IPS DF 6.9 (cell line): ENCODE data around the gene ZC3H6.
"Not testable (repeated sequence)": the region's sequence is repeated elsewhere in the genome, so short reads cannot be mapped to it uniquely, and the experiment has no call there.

Experiments
- DNase-seq: peaks from one replicate; pipeline ENCODE4 v3.0.0-alpha.2; 2013; ENCODE audit warnings: low read depth, low spot score
- H3K27ac ChIP-seq: one replicate; pipeline ENCODE4 v1.5.1; 2013; ENCODE audit warnings: low read length, control low read depth
- H3K27me3 ChIP-seq: 2 replicates; pipeline ENCODE4 v1.6.1; 2013; ENCODE audit warnings: mild to moderate bottlenecking, low read length; ENCODE audit not compliant: control insufficient read depth, insufficient read depth
- H3K36me3 ChIP-seq: 2 replicates; pipeline ENCODE4 v1.6.1; 2013; ENCODE audit warnings: low read length; ENCODE audit not compliant: control insufficient read depth, insufficient read depth
- H3K4me1 ChIP-seq: 2 replicates; pipeline ENCODE4 v1.6.1; 2013; ENCODE audit warnings: low read length; ENCODE audit not compliant: control insufficient read depth, insufficient read depth
- H3K4me3 ChIP-seq: 2 replicates; pipeline ENCODE4 v1.5.1; 2013; ENCODE audit warnings: mild to moderate bottlenecking, low read length
- H3K9me3 ChIP-seq: 2 replicates; pipeline ENCODE4 v1.6.1; 2013; ENCODE audit warnings: low read length, inconsistent platforms; ENCODE audit not compliant: control insufficient read depth, insufficient read depth
- WGBS: extraction: QIAGEN DNeasy Blood & Tissue Kit; methylation state at CpG from one replicate; pipeline ENCODE4 v1.1.7; 2013; ENCODE audit warnings: mixed read lengths, missing lambda C conversion rate; ENCODE audit not compliant: insufficient read length, insufficient coverage; 5-methylcytosine and 5-hydroxymethylcytosine counted together

ZC3H6 gene

GRCh38 chr2:112275887-112276773 lies 733 bp downstream of the ZC3H6 start:
- Histone ChIP-seq H3K27me3 (no peaks in the 10 kb centered on the region), H3K27ac (no peak overlapping the region), H3K36me3 (no peaks in the 10 kb centered on the region), H3K4me3 (peak overlapping the region; percentile 98; the same call in 1 of the 2 replicates), H3K9me3 (no peaks in the 10 kb centered on the region), H3K4me1 (no peaks in the 10 kb centered on the region)
- WGBS = no CpG with 5 or more reads among the region's 66 CpGs
- peak; percentile 29 for DNase-seq

- Histone ChIP-seq H3K9me3 (no peaks in the 10 kb centered on the region), H3K4me3 (no peak overlapping the region), H3K27me3 (no peaks in the 10 kb centered on the region), H3K4me1 (no peaks in the 10 kb centered on the region), H3K27ac (no peak overlapping the region), H3K36me3 (no peaks in the 10 kb centered on the region)
- no peak for DNase-seq
- WGBS = no CpG with 5 or more reads among the region's 5 CpGs
Measured at GRCh38 chr2:112276954-112277353, 1.6 kb downstream of the ZC3H6 start.

- Histone ChIP-seq H3K4me3 (no peak overlapping the region), H3K27ac (no peak overlapping the region), H3K4me1 (no peaks in the 10 kb centered on the region), H3K36me3 (no peaks in the 10 kb centered on the region), H3K9me3 (no peaks in the 10 kb centered on the region), H3K27me3 (no peaks in the 10 kb centered on the region)
- no peak for DNase-seq
- WGBS = 100% methylated on average over 1 of the region's 5 CpGs
Measured at GRCh38 chr2:112277596-112278220, 2.3 kb downstream of the ZC3H6 start.

- not testable (repeated sequence) for H3K36me3 ChIP-seq, DNase-seq, H3K4me1 ChIP-seq, H3K4me3 ChIP-seq, H3K27me3 ChIP-seq, H3K9me3 ChIP-seq, H3K27ac ChIP-seq
- WGBS = no CpG with 5 or more reads among the region's 4 CpGs
Measured at GRCh38 chr2:112282066-112282465, 6.7 kb downstream of the ZC3H6 start.

DNA sequence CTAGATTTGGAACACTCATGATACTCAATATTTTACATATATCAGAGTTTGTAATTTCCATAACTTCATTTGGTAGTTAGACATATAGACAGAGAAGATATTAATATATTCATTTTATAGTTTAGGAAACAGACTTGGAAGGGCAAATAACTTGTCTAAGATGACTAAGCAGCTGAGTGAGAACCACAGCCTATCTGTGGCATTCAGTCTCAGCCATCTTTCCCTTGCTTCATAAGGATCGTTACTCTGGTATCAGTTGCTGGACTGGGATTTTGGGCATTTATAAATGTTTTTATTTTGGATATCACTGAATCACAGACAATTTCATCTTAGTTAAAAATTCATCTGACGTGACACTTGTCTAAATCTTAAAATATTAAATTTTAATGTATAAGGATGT lies 8.1 kb downstream of the ZC3H6 start:
- not testable (repeated sequence) for H3K9me3 ChIP-seq, H3K4me3 ChIP-seq, DNase-seq, H3K27ac ChIP-seq, H3K36me3 ChIP-seq, H3K27me3 ChIP-seq, H3K4me1 ChIP-seq
- no CpG with 5 or more reads among the region's 2 CpGs for WGBS

DNA sequence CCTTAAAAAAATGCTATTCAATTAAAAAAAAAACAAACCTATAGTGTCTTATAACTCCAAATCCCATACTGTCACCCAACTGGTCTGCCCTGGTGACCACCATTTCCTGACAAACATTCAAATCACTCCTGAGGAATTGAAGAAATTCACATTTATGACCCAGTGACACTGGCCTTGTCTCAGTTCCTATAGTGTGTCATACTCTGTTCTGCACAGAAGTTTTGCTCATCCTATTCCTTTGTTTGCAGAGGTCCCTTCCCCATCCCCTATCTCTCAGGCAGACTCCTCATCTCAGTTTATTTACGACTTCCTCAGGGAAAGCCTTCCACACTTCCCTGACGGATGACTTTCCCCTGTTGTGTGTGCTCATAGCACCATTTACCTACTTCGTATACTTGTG lies 14.7 kb downstream of the ZC3H6 start:
- Histone ChIP-seq H3K27me3 (no peaks in the 10 kb centered on the region), H3K36me3 (no peaks in the 10 kb centered on the region), H3K4me1 (no peaks in the 10 kb centered on the region), H3K27ac (no peak overlapping the region), H3K9me3 (no peaks in the 10 kb centered on the region), H3K4me3 (no peak overlapping the region)
- DNase-seq = no peak
- no CpG with 5 or more reads among the region's 3 CpGs for WGBS

DNA sequence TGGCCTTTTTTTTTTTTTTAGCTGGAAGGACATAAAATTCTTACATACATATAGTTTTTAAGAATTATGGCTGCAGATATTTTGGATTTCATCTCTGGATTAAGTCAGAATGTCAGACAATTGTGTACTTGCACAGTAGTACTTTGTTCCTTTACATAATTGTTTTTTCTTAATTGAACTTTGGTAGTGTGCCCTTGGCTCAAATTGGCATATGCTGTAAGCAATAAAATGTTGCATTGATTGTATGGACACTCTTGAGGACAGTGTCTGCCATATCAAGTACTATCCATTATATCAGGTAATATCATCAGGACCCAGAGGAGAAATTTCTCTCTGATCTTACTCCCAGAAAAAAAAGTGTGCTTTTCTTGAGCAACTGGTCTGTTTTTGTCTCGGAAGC lies 15.3 kb downstream of the ZC3H6 start:
- Histone ChIP-seq H3K27ac (no peak overlapping the region), H3K4me3 (no peak overlapping the region), H3K27me3 (no peaks in the 10 kb centered on the region), H3K36me3 (no peaks in the 10 kb centered on the region), H3K4me1 (no peaks in the 10 kb centered on the region), H3K9me3 (no peaks in the 10 kb centered on the region)
- WGBS = no CpG with 5 or more reads among the region's 1 CpG
- DNase-seq = no peak

DNA sequence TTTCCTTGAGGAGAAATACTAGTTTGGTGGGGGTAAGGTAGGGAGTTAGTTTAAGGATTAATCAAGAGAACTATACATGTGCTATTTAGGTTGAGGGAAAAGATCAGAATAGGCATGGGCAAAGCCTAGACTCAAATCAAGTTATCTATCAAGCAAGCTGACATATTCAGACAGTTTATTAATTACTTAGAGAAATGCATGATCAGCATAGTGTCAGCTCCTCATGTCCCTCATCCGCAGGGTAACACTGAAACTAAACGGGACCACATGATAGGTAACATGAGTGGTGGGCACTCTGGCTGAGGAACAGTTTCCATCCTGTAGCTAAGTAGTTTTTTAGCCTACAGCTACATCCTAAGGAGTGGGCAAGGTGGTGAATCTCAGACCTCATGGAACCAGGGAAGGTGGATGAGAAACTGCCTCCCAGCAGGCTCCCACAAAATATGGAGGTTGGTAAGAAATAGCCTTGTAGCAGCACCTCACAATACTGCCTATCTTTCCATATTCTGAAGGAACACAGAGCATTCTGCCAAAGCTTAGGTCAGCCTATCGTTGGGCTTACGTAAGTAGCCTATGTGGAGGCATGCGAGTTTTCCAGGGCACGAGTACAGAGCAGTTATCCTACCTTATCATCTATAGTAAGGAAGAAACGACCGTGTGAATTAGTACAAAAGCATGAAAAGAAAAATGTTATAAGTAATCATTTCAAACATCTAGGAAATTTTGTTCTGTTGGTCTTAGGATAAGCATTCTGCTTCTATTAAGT lies 18.4 kb downstream of the ZC3H6 start:
- Histone ChIP-seq H3K27ac (no peak overlapping the region), H3K4me1 (no peaks in the 10 kb centered on the region), H3K27me3 (no peaks in the 10 kb centered on the region), H3K36me3 (no peaks in the 10 kb centered on the region), H3K9me3 (no peaks in the 10 kb centered on the region), H3K4me3 (no peak overlapping the region)
- WGBS = no CpG with 5 or more reads among the region's 8 CpGs
- DNase-seq = no peak

DNA sequence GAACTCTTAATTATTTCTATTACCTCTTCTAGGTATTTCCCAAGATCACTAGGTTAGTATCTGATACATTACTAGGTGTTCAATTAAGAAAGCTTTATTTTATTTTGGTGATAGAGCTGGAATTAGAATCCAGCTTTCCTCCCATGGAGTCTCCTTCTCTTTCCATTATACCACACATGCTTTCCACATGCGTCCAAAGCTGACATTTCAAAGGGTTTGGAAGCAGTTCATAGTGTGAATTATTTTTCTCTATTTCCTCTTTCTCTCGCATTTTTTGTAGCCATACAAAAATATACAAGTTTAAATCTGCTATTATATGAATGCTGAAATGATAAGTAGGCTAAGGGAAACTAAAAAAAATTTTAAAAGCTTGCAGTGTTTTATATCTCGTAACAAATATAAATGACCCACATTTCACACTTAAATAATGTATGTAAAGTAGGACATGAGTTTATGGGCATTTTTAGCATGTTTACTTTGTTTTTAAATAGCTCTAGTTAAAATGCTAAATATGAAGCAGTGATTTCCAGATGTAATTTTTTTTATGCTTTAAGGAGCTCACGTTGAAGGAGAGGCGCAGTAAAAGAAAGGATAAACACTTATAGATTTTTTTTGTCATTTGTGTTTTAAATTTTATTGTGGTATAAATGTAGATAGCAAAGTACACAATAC lies 20.1 kb downstream of the ZC3H6 start:
- Histone ChIP-seq H3K4me3 (no peak overlapping the region), H3K9me3 (no peaks in the 10 kb centered on the region), H3K27ac (no peak overlapping the region), H3K4me1 (no peaks in the 10 kb centered on the region), H3K36me3 (no peaks in the 10 kb centered on the region), H3K27me3 (no peaks in the 10 kb centered on the region)
- WGBS = no CpG with 5 or more reads among the region's 5 CpGs
- no peak for DNase-seq

GRCh38 chr2:112296407-112296806 lies 21.0 kb downstream of the ZC3H6 start:
- H3K4me3 ChIP-seq = no peak overlapping the region
- no peaks in the 10 kb centered on the region for H3K27me3 ChIP-seq
- H3K27ac ChIP-seq = no peak overlapping the region
- H3K36me3 ChIP-seq = no peaks in the 10 kb centered on the region
- WGBS = no CpG with 5 or more reads among the region's 2 CpGs
- no peaks in the 10 kb centered on the region for H3K4me1 ChIP-seq
- no peak for DNase-seq
- H3K9me3 ChIP-seq = no peaks in the 10 kb centered on the region
